Hepatocyte (in vitro differentiated cells): ENCODE results near the gene FAM117B. TPM values are rescaled to one million over a fixed set of nuclear protein-coding genes. Genes with fewer than 3 reads are reported as not detected.

ENCODE experiments used
- DNase-seq: peaks from one replicate; pipeline ENCODE4 v3.0.0-alpha.2; 2016; ENCODE audit warnings: low spot score
- H2AFZ ChIP-seq: fragments of 200-600 bp; sonication (generic); 2 replicates; pipeline ENCODE4 v1.6.0; 2016; ENCODE audit warnings: antibody characterized with exemption, mild to moderate bottlenecking
- H3K27ac ChIP-seq: fragments of 200-600 bp; sonication (generic); 2 replicates; pipeline ENCODE4 v1.5.1; 2016; ENCODE audit warnings: mild to moderate bottlenecking
- H3K27me3 ChIP-seq: fragments of 200-600 bp; sonication (generic); 2 replicates; pipeline ENCODE4 v1.6.1; 2016
- H3K36me3 ChIP-seq: fragments of 200-600 bp; sonication (generic); replicated peaks from 2 replicates; pipeline ENCODE4 v1.5.1; 2016; ENCODE audit warnings: low read depth; ENCODE audit not compliant: insufficient read depth
- H3K4me1 ChIP-seq: fragments of 200-600 bp; sonication (generic); 2 replicates; pipeline ENCODE4 v1.5.1; 2016; ENCODE audit warnings: mild to moderate bottlenecking, moderate library complexity; ENCODE audit not compliant: insufficient read depth
- H3K4me2 ChIP-seq: fragments of 200-600 bp; sonication (generic); 2 replicates; pipeline ENCODE4 v1.6.0; 2016
- H3K4me3 ChIP-seq: fragments of 200-600 bp; sonication (generic); 2 replicates; pipeline ENCODE4 v1.5.1; 2016; ENCODE audit warnings: mild to moderate bottlenecking
- H3K79me2 ChIP-seq: fragments of 200-600 bp; sonication (generic); 2 replicates; pipeline ENCODE4 v1.6.0; 2017; ENCODE audit warnings: mild to moderate bottlenecking
- H3K9me2 ChIP-seq: fragments of 200-600 bp; sonication (generic); replicated peaks from 2 replicates; pipeline ENCODE4 v1.6.0; 2017; ENCODE audit warnings: mild to moderate bottlenecking; ENCODE audit not compliant: insufficient read depth
- H3K9me3 ChIP-seq: fragments of 200-600 bp; sonication (generic); 2 replicates; pipeline ENCODE4 v1.5.1; 2016; ENCODE audit warnings: low read depth, mild to moderate bottlenecking
- H4K20me1 ChIP-seq: fragments of 200-600 bp; sonication (generic); 2 replicates; pipeline ENCODE4 v1.6.0; 2016; ENCODE audit warnings: mild to moderate bottlenecking; ENCODE audit not compliant: insufficient read depth, poor library complexity, severe bottlenecking
- EZH2 ChIP-seq: fragments of 200-600 bp; sonication (generic); IDR thresholded peaks from 2 replicates; pipeline ENCODE4 v1.6.1; 2016; ENCODE audit warnings: antibody characterized with exemption, mild to moderate bottlenecking, borderline replicate concordance
- EZH2phosphoT487 ChIP-seq: fragments of 200-600 bp; sonication (generic); IDR thresholded peaks from one replicate; pipeline ENCODE4 v1.6.1; 2018; ENCODE audit warnings: antibody characterized with exemption, mild to moderate bottlenecking, low read depth, moderate library complexity; ENCODE audit not compliant: unreplicated experiment, severe bottlenecking
- WGBS: methylation state at CpG from one replicate; pipeline ENCODE4 v1.1.6; 2016; ENCODE audit warnings: low lambda C conversion rate; ENCODE audit errors: missing lambda C conversion rate; 5-methylcytosine and 5-hydroxymethylcytosine counted together
- polyA plus RNA-seq: library from polyadenylated mRNA; unstranded; fragments of >200 nt; fragmentation: Nextera tagmentation; extraction: Ambion mirVana; gene quantifications from 2 replicates; pipeline ENCODE4 v1.2.1, GENCODE V29; 2016
- total RNA-seq: library from RNA; depleted of rRNA; stranded (reverse); fragments of >200 nt; gene quantifications from 2 replicates; pipeline ENCODE4 v1.2.3, GENCODE V29; 2014
- TF ChIP-seq, protein P1 (sequence below): fragments of 200-600 bp; sonication (generic); IDR thresholded peaks from 2 replicates; pipeline ENCODE4 v1.5.1; 2016; ENCODE audit warnings: antibody characterized with exemption, mild to moderate bottlenecking; ENCODE audit not compliant: poor library complexity

Gene FAM117B
- total and polyA plus RNA-seq, 2 experiments from 2014 or later: 9.0 to 13.8 TPM

DNA sequence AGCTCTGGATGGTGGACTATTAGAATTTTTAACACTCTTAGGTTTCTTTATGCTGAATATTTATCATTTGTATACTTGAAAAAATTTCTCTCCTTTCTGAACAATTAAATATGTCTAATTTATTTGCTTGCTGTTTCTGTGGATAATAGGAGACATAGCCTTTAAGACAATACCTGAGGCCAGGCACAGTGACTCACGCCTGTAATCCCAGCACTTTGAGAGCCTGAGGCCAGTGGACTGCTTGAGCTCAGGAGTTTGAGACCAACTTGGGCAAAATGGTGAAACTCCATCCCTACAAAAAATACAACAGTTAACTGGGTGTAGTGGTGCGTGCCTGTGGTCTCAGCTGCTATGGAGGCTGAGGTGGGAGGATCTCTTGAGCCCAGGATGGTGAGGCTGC lies 54.7 kb downstream of the FAM117B start:
- peaks cover 59% of the 10 kb centered on the region for H3K79me2 ChIP-seq
- no peaks in the 10 kb centered on the region for H3K27me3 ChIP-seq
- no peak overlapping the region for H3K4me2 ChIP-seq
- no peaks in the 10 kb centered on the region for H3K4me1 ChIP-seq
- WGBS: 97% methylated on average over 2 of the region's 2 CpGs
- TF ChIP-seq EZH2: no peak
- no peak for TF ChIP-seq EZH2phosphoT487
- H3K27ac ChIP-seq: no peak overlapping the region
- no peaks in the 10 kb centered on the region for H4K20me1 ChIP-seq
- no peak overlapping the region for H3K4me3 ChIP-seq
- no peak for DNase-seq
- no peaks in the 10 kb centered on the region for H3K9me3 ChIP-seq
- H2AFZ ChIP-seq: no peak overlapping the region
- H3K36me3 ChIP-seq: no peaks in the 10 kb centered on the region
- H3K9me2 ChIP-seq: no peaks in the 10 kb centered on the region

DNA sequence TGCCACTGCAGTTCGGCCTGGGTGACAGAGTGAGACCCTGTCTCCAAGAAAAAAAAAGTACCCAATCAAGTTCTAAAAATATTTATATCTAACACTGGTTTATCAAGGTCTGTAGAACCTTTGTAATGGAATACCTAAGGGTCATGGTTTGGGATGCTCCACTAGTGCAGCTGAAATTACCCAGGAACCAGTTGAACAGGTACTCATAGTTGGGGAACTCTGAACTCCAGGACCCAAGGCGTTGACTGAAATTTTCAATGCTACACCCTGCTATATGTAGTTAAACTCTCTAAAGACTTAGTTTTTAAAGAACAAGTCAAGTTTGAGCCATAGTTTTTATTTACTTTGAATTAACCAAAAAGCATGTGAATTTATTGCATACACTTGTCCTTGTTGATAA lies 55.1 kb downstream of the FAM117B start:
- no peak for DNase-seq
- Histone ChIP-seq H3K9me2 (no peaks in the 10 kb centered on the region), H3K27me3 (no peaks in the 10 kb centered on the region), H3K4me3 (no peak overlapping the region), H3K4me2 (no peak overlapping the region), H3K4me1 (no peaks in the 10 kb centered on the region), H2AFZ (no peak overlapping the region), H3K9me3 (no peaks in the 10 kb centered on the region), H3K79me2 (peaks cover 62% of the 10 kb centered on the region), H3K27ac (peak overlapping the region; percentile 42), H3K36me3 (no peaks in the 10 kb centered on the region), H4K20me1 (no peaks in the 10 kb centered on the region)
- 94% methylated on average over 2 of the region's 2 CpGs for WGBS
- TF ChIP-seq EZH2phosphoT487 (no peak), EZH2 (no peak)
- TF ChIP-seq, protein P1, sequence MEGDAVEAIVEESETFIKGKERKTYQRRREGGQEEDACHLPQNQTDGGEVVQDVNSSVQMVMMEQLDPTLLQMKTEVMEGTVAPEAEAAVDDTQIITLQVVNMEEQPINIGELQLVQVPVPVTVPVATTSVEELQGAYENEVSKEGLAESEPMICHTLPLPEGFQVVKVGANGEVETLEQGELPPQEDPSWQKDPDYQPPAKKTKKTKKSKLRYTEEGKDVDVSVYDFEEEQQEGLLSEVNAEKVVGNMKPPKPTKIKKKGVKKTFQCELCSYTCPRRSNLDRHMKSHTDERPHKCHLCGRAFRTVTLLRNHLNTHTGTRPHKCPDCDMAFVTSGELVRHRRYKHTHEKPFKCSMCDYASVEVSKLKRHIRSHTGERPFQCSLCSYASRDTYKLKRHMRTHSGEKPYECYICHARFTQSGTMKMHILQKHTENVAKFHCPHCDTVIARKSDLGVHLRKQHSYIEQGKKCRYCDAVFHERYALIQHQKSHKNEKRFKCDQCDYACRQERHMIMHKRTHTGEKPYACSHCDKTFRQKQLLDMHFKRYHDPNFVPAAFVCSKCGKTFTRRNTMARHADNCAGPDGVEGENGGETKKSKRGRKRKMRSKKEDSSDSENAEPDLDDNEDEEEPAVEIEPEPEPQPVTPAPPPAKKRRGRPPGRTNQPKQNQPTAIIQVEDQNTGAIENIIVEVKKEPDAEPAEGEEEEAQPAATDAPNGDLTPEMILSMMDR: no peak

GRCh38 chr2:202690321-202690900 lies 55.6 kb downstream of the FAM117B start:
- no peak overlapping the region for H3K4me2 ChIP-seq
- no peaks in the 10 kb centered on the region for H3K4me1 ChIP-seq
- H3K9me3 ChIP-seq: no peaks in the 10 kb centered on the region
- peaks cover 62% of the 10 kb centered on the region for H3K79me2 ChIP-seq
- H3K27me3 ChIP-seq: no peaks in the 10 kb centered on the region
- no peak for DNase-seq
- H4K20me1 ChIP-seq: no peaks in the 10 kb centered on the region
- WGBS: 92% methylated on average over 3 of the region's 3 CpGs
- no peak overlapping the region for H2AFZ ChIP-seq
- no peaks in the 10 kb centered on the region for H3K9me2 ChIP-seq
- H3K4me3 ChIP-seq: no peak overlapping the region
- peak overlapping the region; percentile 42 for H3K27ac ChIP-seq
- no peak for TF ChIP-seq EZH2
- no peaks in the 10 kb centered on the region for H3K36me3 ChIP-seq

DNA sequence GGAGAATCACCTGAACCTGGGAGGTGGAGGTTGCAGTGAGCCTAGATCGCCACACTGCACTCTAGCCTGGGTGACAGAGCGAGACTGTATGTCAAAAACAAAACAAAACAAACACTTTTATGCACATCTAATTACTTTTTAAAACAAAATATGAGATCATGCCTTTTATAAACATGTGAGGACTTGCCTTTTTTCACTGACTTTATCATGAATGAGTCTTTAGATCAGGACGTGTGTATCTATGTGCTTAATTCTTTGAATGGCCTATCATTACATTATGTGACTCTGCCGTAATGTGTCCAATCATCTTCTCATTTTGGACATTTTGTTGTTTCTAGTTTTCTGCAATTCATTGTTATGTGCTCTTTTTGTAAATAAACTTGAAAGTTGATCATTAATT lies 58.7 kb downstream of the FAM117B start:
- TF ChIP-seq EZH2 (no peak), EZH2phosphoT487 (no peak)
- TF ChIP-seq, protein P1: no peak
- H4K20me1 ChIP-seq: no peaks in the 10 kb centered on the region
- H3K79me2 ChIP-seq: peaks cover 50% of the 10 kb centered on the region
- H3K36me3 ChIP-seq: no peaks in the 10 kb centered on the region
- H3K4me3 ChIP-seq: no peak overlapping the region
- no peaks in the 10 kb centered on the region for H3K27me3 ChIP-seq
- no peak for DNase-seq
- H3K9me2 ChIP-seq: no peaks in the 10 kb centered on the region
- H3K4me1 ChIP-seq: no peaks in the 10 kb centered on the region
- H3K9me3 ChIP-seq: no peaks in the 10 kb centered on the region
- H3K4me2 ChIP-seq: no peak overlapping the region
- 94% methylated on average over 4 of the region's 4 CpGs for WGBS
- no peak overlapping the region for H2AFZ ChIP-seq
- no peak overlapping the region for H3K27ac ChIP-seq
